ENCODE results near the gene NUFIP1. TPM values are rescaled to one million over a fixed set of nuclear protein-coding genes. Genes with fewer than 3 reads are reported as not detected.

The NUFIP1 gene
- total RNA-seq, 2 donors from 2014 or later: 5.7 to 6.9 TPM

DNA sequence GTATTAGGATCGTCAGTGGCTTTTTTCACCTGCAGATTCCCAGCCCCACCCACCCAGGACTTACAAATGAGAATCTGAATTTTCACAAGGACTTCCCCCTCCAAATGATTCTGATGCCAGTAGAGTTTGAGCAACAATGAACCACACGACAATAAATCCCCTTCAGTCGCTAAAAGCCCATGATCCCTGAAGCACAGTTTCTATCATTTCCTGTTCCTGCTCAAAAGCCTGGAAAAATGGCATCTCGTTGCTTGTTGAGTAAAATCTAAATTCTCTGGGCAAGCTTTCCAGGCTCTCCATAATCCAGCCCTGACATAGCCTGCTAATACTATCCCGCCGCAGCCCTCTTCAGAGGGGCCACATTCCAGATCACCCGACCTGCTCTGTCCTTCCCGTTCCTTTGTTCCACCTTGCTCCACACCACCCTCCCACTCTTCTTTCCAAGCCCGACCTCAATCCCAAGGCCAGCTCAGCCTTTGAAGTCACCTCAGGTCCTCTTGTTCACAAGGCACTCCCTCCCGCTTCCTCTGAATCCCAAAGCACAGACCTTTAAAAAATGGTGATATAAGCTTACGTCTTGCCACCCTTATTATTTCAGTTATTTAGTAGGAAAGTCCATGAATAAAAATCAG, 67.9 kb downstream of the NUFIP1 start:
- Mint-ChIP-seq H3K27ac (no peak overlapping the region), H3K9me3 (no peaks in the 10 kb centered on the region), H3K36me3 (no peaks in the 10 kb centered on the region), H3K4me3 (no peak overlapping the region), H3K4me1 (ENCODE audit: low read depth in 2 of 2) (no peaks in the 10 kb centered on the region), H3K27me3 (peaks cover 22 to 25% of the 10 kb centered on the region in 2 donors)
- DNase-seq (ENCODE audit: low spot score) (no peak), ATAC-seq (no peak)

DNA sequence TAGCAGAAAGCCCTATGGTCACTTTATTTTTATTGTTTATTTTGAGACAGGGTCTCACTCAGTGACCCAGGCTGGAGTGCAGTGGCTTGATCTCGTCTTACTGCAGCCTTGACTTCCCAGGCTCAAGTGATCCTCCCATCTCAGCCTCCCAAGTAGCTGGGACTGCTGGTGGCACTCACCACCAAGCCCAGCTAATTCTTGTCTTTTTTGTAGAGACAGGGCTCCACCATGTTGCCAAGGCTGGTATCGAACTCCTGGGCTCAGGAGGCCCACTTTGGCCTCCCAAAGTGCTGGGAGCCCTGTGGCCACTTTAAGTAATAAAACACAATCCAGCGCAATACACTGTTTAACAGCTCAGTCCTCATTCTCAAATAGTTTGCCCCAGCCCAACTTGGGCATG, 69.3 kb downstream of the NUFIP1 start:
- H3K4me3 Mint-ChIP-seq: no peak overlapping the region
- no peaks in the 10 kb centered on the region for H3K4me1 Mint-ChIP-seq (ENCODE audit: low read depth in 2 of 2)

DNA sequence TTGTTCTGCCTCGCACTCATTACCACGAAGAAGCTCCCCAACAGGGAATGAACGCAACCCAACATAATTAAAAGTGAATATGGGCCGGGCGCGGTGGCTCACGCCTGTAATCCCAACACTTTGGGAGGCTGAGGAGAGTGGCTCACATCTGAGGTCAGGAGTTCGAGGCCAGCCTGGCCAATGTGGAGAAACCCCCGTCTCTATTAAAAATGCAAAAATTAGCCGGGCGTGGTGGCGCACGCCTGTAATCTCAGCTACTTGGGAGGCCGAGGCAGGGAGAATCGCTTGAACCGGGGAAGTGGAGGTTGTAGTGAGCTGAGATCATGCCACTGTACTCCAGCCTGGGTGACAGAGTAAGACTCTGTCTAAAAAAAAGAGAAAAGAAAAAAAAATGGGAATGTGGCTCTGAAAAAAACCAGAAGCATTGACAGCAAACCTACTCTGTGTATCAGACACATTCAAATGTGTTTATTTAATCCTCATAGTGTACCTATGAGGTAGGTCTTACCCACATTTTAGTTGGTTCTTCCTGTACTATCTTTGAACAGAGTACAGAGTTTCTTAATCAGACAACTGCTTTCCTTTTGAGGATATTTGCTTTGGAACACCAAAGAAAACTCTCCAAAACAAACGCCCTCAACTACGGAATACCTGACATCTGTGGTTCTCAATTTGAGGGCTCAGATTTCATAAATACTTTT, 70.0 kb downstream of the NUFIP1 start:
- Mint-ChIP-seq H3K4me3 (no peak overlapping the region), H3K36me3 (no peaks in the 10 kb centered on the region), H3K27me3 (peaks cover 4 to 5% of the 10 kb centered on the region in 2 donors), H3K9me3 (no peaks in the 10 kb centered on the region), H3K4me1 (ENCODE audit: low read depth in 2 of 2) (no peaks in the 10 kb centered on the region), H3K27ac (no peak overlapping the region)
- ATAC-seq: no peak
- DNase-seq (ENCODE audit: low spot score): no peak

More for the DNA sequence above, 69.3 kb downstream of the NUFIP1 start:
- Mint-ChIP-seq H3K36me3 (no peaks in the 10 kb centered on the region), H3K27ac (peak overlapping the region in 1 of 2 donors; percentile 34), H3K9me3 (no peaks in the 10 kb centered on the region), H3K27me3 (peaks cover 11 to 13% of the 10 kb centered on the region in 2 donors)
- ATAC-seq: no peak
- no peak for DNase-seq (ENCODE audit: low spot score)

DNA sequence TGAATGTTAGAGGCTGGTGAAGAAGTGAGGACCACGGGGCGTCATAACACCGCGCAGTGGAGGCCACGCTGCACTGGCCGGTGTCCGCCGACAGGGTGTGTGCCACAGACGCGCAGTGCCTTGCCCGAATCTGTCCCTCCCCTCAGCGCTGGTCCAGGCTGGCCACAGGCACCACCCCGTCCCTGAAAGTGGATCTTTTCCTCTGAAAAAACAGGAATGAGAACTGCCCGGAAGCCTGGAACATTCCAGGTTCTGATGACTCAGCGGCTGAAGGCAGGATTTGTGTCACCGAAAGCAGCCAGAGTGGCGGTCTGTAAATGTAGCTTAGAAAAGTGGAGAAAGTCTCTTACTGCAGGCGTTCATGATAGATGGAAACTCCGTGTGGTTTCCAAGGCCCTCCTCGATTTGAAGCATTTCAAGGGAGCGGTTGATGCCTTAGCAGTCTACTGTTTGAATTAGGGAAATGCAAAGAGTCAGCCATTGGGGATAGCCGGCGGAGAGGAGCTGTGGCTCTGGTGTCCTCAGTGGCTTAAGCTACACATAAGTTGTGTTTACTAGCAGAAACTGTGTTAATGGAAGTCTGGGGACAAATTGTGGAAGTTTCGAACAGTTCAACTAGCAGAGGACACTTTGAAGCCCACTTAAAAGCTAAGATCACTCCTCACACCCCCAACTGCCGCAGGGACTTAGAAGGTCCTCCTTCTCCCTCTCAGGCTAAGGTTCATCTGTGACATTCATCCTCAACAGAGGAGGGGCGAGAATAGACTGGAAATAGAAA, 70.8 kb downstream of the NUFIP1 start:
- Mint-ChIP-seq H3K27me3 (peaks cover 0 to 5% of the 10 kb centered on the region in 2 donors), H3K36me3 (no peaks in the 10 kb centered on the region), H3K9me3 (no peaks in the 10 kb centered on the region), H3K4me3 (no peak overlapping the region), H3K27ac (no peak overlapping the region), H3K4me1 (ENCODE audit: low read depth in 2 of 2) (no peaks in the 10 kb centered on the region)
- peak; percentile 92 for ATAC-seq
- DNase-seq (ENCODE audit: low spot score): peak; percentile 89

DNA sequence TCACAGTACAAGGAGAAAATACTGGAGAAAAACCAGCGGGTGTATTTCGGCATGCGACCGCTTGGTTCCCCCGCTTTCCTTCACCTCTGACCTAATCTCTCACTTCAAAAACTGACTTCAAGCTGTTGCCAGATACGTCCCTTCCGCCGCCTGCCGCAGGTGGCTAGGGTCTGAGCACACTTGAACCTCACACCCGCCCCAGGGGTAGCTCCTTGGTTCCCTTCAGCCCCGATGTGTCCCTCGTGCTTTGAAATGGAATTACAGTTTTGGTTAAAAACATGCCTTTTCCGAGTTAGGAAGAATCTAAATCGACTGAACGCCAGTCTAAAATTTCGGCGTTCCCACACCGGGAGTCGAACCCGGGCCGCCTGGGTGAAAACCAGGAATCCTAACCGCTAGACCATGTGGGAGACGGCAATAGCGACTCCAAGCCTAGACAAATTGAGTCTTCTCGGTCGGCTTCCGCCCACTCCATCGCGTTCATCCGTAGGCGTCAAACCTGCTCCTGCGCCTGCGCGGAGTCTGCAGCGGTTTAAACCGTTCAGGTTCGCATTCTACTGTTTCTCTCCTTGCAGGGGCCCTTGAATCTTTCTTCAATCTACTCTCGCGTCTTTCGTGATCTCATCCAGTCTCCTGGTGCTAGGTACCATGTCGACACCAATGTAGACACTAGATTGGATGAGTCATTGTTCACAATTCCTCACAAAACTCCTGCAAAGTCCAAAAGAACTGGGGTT, 71.5 kb downstream of the NUFIP1 start:
- Mint-ChIP-seq H3K4me1 (ENCODE audit: low read depth in 2 of 2) (no peaks in the 10 kb centered on the region), H3K36me3 (no peaks in the 10 kb centered on the region), H3K27me3 (no peaks in the 10 kb centered on the region), H3K4me3 (no peak overlapping the region), H3K9me3 (no peaks in the 10 kb centered on the region), H3K27ac (no peak overlapping the region)
- peak; percentile 95 for DNase-seq (ENCODE audit: low spot score)
- peak; percentile 90 to 91 for ATAC-seq

- DNase-seq (ENCODE audit: low spot score) (no peak), ATAC-seq (no peak)
- Mint-ChIP-seq H3K4me1 (ENCODE audit: low read depth in 2 of 2) (no peaks in the 10 kb centered on the region), H3K27ac (no peak overlapping the region), H3K27me3 (no peaks in the 10 kb centered on the region), H3K36me3 (no peaks in the 10 kb centered on the region), H3K4me3 (no peak overlapping the region), H3K9me3 (no peaks in the 10 kb centered on the region)
Measured at GRCh38 chr13:44912278-44913016, 76.8 kb downstream of the NUFIP1 start.

DNA sequence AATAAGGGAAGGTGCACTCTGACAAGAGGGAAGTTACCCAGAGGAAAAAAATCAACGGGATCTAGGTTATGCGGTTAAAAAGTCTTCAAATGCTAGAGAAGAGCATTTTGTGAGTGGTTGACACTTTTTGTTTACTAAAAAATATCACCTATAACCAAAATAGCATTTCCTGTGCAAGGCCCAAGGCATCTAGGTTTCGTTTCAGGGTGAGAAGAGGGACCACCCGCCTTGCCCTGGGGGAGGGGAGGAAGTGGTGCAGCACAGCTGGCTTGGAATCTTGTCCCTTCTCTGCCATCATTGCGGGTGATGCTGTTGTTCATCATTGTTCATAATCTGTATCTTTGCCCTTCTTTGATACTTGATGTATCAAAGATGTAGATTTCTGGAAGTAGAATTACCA, 80.6 kb downstream of the NUFIP1 start:
- Mint-ChIP-seq H3K27me3 (no peaks in the 10 kb centered on the region), H3K27ac (no peak overlapping the region), H3K4me3 (no peak overlapping the region), H3K4me1 (ENCODE audit: low read depth in 2 of 2) (no peaks in the 10 kb centered on the region), H3K36me3 (no peaks in the 10 kb centered on the region), H3K9me3 (no peaks in the 10 kb centered on the region)
- ATAC-seq: no peak
- no peak for DNase-seq (ENCODE audit: low spot score)

DNA sequence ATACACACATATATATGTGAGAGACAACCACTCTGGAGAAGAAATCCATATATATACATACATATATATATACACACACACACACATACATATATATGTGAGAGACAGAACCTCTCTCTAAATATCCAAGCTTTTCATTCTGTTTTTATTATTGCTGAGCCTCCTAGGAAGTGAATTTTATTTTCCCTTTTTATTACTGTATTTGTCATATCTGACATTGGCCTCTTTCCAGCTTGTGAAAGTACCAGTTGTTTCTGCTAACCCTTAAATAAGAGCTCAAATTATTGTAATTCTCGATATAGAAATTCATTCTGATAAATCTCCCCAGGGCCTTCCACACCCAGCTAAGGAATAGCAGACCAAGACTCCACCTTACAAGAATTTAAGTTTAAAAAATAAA, 81.0 kb downstream of the NUFIP1 start:
- ATAC-seq (no peak), DNase-seq (ENCODE audit: low spot score) (no peak)
- Mint-ChIP-seq H3K27me3 (no peaks in the 10 kb centered on the region), H3K4me1 (ENCODE audit: low read depth in 2 of 2) (no peaks in the 10 kb centered on the region), H3K4me3 (no peak overlapping the region), H3K27ac (no peak overlapping the region), H3K36me3 (no peaks in the 10 kb centered on the region), H3K9me3 (no peaks in the 10 kb centered on the region)

DNA sequence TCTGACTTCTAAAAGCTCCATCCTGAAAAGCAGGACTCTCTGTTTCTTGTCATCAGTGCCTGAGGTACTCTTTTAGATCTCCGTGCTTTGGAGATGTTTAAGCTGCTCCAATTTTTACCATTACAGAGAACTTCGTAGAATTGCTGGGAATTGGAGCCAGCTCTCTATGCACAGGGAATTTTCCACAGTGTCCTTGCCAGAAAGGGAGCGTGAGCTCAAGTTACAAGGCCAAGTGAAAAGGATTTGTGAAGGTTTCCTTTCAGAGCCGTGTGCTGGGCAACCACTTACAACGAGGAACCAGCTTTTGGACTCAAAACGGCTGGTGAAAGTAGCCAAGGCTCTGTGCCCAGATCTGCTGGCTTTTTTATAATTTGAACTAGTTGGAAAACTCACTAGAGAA, 82.6 kb downstream of the NUFIP1 start:
- no peak overlapping the region for H3K27ac Mint-ChIP-seq
- DNase-seq (ENCODE audit: low spot score) (no peak), ATAC-seq (no peak)
- peaks cover 0 to 5% of the 10 kb centered on the region in 2 donors for H3K27me3 Mint-ChIP-seq
- no peaks in the 10 kb centered on the region for H3K9me3 Mint-ChIP-seq
- no peak overlapping the region for H3K4me3 Mint-ChIP-seq
- no peaks in the 10 kb centered on the region for H3K36me3 Mint-ChIP-seq
- no peaks in the 10 kb centered on the region for H3K4me1 Mint-ChIP-seq (ENCODE audit: low read depth in 2 of 2)

DNA sequence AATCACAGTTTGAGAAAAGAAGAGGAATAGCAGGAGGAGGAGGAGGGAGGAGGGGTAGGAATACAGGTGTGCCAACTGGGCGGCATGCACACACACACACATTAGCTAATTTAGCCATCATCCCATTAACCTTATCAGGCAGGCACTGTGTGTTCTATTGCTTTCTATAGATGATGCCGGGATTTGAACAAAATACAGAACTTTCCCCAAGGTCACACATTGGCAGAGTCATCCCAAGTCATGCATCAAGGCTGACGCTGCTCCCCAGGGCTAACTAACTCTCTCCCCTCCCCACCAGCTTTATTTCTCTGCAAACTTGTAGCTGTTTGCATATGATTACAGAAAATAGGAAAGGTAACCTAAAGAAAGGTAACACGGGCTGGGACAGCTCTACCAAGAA, 83.0 kb downstream of the NUFIP1 start:
- no peaks in the 10 kb centered on the region for H3K4me1 Mint-ChIP-seq (ENCODE audit: low read depth in 2 of 2)
- H3K4me3 Mint-ChIP-seq: no peak overlapping the region
- no peak overlapping the region for H3K27ac Mint-ChIP-seq
- ATAC-seq (no peak), DNase-seq (ENCODE audit: low spot score) (no peak)
- H3K27me3 Mint-ChIP-seq: peaks cover 1 to 5% of the 10 kb centered on the region in 2 donors
- H3K36me3 Mint-ChIP-seq: no peaks in the 10 kb centered on the region
- H3K9me3 Mint-ChIP-seq: no peaks in the 10 kb centered on the region

DNA sequence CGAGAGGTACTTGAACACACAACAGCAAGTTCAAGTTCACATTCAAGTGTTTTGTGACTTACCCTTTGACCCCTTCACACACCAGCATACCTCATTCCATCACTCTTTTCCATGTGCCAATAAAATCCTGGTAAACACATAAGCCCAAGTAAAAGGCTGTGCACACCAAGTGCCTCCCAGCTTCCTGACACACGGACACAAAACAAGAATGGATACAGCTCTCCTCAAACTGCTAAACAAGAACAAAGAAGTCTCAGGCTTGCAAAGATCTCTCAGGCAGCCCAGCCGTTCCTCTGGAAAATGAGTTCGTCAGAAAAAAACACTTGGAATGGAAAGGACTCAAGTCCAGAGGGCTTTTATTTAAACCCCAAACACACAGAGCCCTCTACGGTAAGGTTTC, 83.7 kb downstream of the NUFIP1 start:
- Mint-ChIP-seq H3K9me3 (no peaks in the 10 kb centered on the region), H3K27ac (no peak overlapping the region), H3K36me3 (no peaks in the 10 kb centered on the region), H3K4me1 (ENCODE audit: low read depth in 2 of 2) (no peaks in the 10 kb centered on the region), H3K27me3 (peaks cover 7% of the 10 kb centered on the region in 2 donors), H3K4me3 (no peak overlapping the region)
- DNase-seq (ENCODE audit: low spot score) (no peak), ATAC-seq (no peak)

- no peak for ATAC-seq
- Mint-ChIP-seq H3K9me3 (no peaks in the 10 kb centered on the region), H3K36me3 (no peaks in the 10 kb centered on the region), H3K27me3 (peaks cover 7% of the 10 kb centered on the region in 2 donors), H3K4me1 (ENCODE audit: low read depth in 2 of 2) (no peaks in the 10 kb centered on the region), H3K27ac (no peak overlapping the region), H3K4me3 (no peak overlapping the region)
- no peak for DNase-seq (ENCODE audit: low spot score)
Measured at GRCh38 chr13:44904967-44905366, 84.3 kb downstream of the NUFIP1 start.

GRCh38 chr13:44903574-44903985, 85.7 kb downstream of the NUFIP1 start:
- no peak overlapping the region for H3K27ac Mint-ChIP-seq
- no peaks in the 10 kb centered on the region for H3K4me1 Mint-ChIP-seq (ENCODE audit: low read depth in 2 of 2)
- H3K4me3 Mint-ChIP-seq: no peak overlapping the region
- no peaks in the 10 kb centered on the region for H3K9me3 Mint-ChIP-seq
- DNase-seq (ENCODE audit: low spot score) (no peak), ATAC-seq (no peak)
- no peaks in the 10 kb centered on the region for H3K36me3 Mint-ChIP-seq
- H3K27me3 Mint-ChIP-seq: peaks cover 12 to 16% of the 10 kb centered on the region in 2 donors

Data from natural killer cell treated with Interleukin-12 subunit alpha and Interleukin-12 subunit beta and Interleukin-15 and Interleukin-18, amount 100 ng/mL, for 72 hours (primary cell).